GM18520 (cell line): ENCODE data around the gene SLC25A33.
"Not testable (repeated sequence)": the region's sequence is repeated elsewhere in the genome, so short reads cannot be mapped to it uniquely, and the experiment has no call there.

ENCODE experiments used
- ATAC-seq: cut with Tn5 transposase; IDR thresholded peaks from one replicate; pipeline ENCODE4 v1.9.1; 2021; ENCODE audit not compliant: unreplicated experiment

Gene SLC25A33, protein sequence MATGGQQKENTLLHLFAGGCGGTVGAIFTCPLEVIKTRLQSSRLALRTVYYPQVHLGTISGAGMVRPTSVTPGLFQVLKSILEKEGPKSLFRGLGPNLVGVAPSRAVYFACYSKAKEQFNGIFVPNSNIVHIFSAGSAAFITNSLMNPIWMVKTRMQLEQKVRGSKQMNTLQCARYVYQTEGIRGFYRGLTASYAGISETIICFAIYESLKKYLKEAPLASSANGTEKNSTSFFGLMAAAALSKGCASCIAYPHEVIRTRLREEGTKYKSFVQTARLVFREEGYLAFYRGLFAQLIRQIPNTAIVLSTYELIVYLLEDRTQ

GRCh38 chr1:9539165-9539828, at the start of gene SLC25A33:
SLC25A33 (plus strand) TSS chr1:9539465; CDS start chr1:9539692, 227 bp downstream.
- peak; percentile 89 for ATAC-seq

DNA sequence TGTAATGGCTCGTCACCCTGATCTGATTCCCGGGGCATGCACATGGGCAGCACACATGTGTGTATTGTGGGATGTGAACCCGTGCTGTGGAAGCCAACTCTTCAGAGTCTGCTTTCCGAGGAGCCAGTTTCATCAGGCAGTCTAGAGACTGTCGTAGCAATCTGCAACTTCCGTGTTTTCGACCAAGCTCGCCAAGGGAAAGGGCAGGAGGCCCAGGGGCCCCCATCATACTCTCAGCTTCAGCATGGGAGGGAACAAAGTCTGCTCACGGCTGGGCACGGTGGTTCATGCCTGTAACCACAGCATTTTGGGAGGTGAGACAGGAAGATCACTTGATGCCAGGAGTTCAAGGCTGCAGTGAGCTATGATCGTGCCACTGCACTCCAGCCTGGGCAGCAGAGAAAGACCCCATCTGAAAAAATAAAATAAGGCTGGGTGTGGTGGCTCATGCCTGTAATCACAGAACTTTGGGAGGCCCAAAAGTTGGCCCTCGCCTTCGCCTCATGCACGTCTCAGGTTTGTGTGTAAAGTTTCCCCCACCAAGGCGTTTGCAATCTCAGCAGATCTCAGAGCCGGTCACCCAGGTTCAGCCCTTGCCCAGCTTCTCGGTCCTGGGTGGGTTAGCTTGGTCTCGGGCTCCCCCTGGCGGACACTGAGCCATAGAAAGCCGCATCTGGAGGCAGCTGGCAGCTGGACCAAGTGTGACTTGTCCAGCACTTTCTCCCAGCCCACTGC, 48.5 kb upstream of the SLC25A33 start:
- ATAC-seq = no peak

- ATAC-seq = no peak
These were observed 45.9 kb upstream of the SLC25A33 start for GRCh38 chr1:9493326-9493725.

DNA sequence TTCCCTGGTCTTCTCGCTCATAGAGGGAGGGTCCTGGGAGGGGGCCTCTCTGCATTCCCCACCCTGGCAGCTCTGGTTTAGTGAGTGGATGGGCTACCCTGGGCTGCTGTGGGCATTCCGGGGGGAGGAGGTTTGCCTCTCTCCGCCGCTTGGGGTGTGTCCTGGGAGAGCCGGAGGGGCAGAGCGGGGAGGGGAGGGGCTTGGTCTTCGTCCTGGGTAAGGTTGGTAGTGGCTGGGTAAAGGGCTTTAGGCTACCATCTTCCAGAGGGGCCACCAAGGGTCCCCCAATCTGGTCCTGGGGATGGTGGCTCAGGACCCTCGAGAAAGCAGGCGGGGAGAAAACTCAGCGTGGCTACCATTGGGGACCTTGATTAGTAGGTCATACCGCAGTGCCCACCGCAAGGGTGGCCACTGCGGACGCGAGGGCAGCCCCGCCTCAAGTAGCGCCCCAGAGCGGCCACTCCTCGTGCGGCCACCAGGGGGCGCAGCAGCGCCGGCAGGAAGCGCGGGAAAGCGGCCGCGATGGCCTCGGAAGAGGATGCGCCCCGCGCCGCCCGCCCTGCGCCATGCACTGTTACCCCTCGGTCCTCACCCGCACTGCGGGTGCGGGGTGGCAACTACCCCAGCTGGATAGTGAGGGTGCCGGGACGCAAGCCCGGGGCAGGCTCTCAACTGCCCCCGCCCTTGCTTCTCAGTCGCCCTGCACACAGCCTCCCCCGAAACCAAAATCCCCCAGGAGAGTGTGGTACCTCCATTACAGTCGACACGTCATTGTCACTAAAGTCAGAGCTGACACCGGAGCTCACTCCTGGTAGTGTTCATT, 44.1 kb upstream of the SLC25A33 start:
- no peak for ATAC-seq

GRCh38 chr1:9495854-9496374, 43.4 kb upstream of the SLC25A33 start:
- ATAC-seq = no peak

DNA sequence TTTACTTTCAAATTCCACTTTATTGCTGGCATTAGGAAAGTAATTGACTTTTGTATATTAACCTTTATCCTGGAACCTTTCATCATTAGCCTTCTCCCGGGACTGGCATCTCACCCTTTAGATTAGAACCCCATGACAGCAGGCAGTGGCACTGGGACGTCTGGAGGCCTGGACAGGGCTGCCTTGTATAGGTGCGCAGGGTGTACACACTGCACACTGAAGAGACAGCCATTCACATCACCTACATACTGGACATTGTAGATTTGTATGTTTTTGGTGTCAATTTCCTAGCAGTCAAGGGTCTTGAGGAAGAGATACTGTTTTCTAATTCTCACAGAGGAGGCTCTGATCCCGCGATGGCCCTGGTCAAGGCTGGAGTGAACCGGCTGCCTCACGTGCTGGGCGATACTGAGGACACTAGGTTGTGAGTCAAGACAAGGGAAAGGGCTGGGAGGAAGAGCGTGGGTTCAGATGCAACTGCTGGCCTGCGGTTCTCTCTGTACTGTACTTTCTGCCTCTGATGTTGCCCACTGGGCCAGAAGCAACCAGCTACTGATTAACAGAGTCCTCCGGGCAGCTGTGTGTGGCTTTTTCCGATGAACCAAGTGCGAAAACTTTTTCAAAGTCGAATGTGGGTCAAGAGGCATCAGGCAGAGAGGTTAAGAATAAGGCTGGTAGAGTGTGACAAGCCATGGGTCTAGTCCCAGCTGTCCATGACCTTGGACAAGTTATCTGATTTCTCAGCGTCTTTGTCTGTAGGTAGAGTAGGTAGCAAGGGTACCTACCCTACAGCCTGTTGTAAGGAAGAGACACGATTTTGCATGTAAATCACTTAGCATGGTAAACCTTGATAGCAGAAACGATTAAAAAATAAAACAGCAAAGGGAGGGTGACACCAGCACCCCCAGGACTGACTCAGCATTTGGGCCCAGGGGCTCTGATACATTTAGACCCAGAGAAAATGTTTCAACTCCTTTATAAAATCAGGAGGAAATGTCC, 38.2 kb upstream of the SLC25A33 start:
- ATAC-seq = no peak

- ATAC-seq = no peak
These were observed 36.1 kb upstream of the SLC25A33 start for GRCh38 chr1:9503001-9503675.

- no peak for ATAC-seq
These were observed 34.1 kb upstream of the SLC25A33 start for GRCh38 chr1:9505143-9505542.

DNA sequence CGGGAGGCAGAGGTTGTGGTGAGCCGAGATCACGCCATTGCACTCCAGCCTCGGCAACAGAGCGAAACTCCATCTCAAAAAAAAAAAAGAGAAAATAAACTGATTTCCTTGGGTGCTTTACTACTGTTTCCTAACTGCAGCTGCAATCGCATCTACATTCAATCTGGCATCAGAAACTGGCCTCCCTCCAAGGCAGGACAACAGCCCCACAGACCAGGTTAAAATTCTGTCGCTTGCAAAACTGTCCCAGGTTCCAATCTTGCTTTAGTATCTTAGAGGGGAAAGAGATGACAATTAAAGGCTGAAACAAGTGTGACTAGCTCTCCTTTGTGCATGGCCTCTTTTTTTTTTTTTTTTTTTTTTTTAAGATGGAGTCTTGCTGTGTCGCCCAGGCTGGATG, 32.4 kb upstream of the SLC25A33 start:
- ATAC-seq = no peak

GRCh38 chr1:9510130-9510529, 29.1 kb upstream of the SLC25A33 start:
- ATAC-seq = no peak

DNA sequence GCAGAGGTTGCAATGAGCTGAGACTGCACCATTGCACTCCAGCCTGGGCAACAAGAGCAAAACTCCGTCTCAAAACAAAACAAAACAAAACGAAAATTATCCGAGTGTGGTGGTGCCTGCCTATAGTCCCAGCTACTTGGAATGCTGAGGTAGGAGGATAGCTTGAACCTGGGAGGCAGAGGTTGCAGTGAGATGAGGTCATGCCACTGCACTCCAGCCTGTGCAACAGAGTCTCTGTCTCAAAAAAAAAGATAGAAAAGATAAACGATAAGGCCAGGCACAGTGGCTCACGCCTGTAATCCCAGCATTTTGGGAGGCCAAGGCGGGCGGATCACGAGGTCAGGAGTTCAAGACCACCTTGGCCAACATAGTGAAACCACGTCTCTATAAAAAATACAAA, 23.7 kb upstream of the SLC25A33 start:
- not testable (repeated sequence) for ATAC-seq

DNA sequence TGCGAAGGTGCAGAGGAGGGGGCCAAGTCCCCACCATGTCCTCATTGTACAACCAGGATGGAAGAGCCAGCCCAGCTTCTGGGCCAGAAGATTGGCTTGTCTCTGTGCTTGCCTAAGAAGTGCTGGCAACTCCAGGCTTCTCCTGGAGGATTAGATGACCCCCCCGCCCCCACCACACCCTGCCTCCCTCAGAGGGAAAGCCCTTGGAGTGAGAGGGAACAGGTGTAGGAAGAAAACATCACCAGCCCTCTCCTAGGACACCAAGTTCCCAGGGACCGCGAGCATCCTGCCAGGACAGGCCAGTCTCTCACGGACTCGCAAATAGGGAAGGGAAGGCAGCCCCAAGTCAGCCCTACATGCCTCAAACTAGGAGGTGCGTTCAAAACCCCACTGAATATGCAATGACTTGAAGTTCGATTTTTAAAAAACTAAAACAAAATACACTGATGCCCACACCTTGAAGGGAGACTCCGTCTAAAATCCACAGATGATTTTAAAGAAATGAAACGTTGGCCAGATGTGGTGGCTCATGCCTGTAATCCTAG, 20.7 kb upstream of the SLC25A33 start:
- no peak for ATAC-seq

DNA sequence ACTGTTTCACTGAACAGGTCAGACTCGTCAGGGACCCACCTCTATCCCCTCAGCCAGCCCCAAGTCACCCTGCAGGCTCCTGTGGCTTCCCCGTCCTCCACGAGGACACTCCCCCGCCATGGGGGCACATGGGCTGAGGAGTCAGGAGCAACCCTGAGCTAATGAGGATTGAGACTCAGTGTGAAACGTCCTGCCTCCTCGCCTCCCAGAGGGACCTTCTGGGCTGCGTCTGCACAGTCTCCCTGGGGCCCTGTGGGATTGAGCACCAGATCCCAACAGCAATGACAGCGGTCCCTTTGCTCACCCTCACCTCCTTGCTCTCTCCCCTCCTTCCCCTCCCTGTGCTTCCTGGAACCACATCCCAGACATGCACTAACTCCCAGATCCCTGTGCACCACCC, 18.9 kb upstream of the SLC25A33 start:
- ATAC-seq = no peak

DNA sequence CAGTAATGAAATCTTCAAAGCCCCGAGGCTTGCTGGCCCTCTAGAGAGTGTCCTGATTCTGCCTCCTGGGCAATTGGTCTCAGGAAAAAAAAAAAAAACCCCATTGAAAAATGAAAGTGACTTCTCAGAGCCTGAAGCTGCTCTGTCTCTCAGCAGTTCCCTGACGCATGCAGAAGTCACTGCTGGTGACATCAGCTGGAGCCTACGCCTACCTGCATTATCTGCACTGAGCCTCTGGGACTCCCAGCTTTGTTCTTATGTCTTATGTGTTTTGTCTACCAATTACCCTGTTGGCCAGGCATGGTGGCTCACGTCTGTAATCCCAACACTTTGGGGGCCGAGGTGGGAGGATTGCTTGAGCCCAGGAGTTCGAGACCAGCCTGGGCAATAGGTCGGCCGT, 10.1 kb upstream of the SLC25A33 start:
- ATAC-seq = no peak

- ATAC-seq = no peak
These were observed 8.9 kb upstream of the SLC25A33 start for GRCh38 chr1:9530320-9530719.

- ATAC-seq = no peak
These were observed 4.3 kb upstream of the SLC25A33 start for GRCh38 chr1:9534953-9535352.

- no peak for ATAC-seq
These were observed 3.0 kb upstream of the SLC25A33 start for GRCh38 chr1:9536301-9536700.

GRCh38 chr1:9537863-9538668, 1.2 kb upstream of the SLC25A33 start:
- ATAC-seq = no peak
